K562 (cell line): ENCODE results near the gene ZFP69. TPM values are rescaled to one million over a fixed set of nuclear protein-coding genes. Genes with fewer than 3 reads are reported as not detected.
A peak's percentile ranks its signal among the peaks of the same experiment; 100 is the strongest.

ENCODE experiments used
- AFF1 ChIP-seq, 2 experiments: fragments of 450-650 bp; IDR thresholded peaks; 2 replicates each; pipeline ENCODE4 v1.6.1; 2018; ENCODE audit warnings: mild to moderate bottlenecking in 2 of 2, low read depth in 1 of 2; ENCODE audit not compliant: partially characterized antibody in 2 of 2
- AFF4 ChIP-seq: sonication (generic); formaldehyde crosslinking; IDR thresholded peaks from 2 replicates; pipeline ENCODE4 v1.8.0; 2023; ENCODE audit warnings: mild to moderate bottlenecking, missing genetic modification reagents
- ATF7 ChIP-seq: fragments of 450-650 bp; IDR thresholded peaks from 2 replicates; pipeline ENCODE4 v1.7.1; 2014; ENCODE audit warnings: mild to moderate bottlenecking, moderate library complexity
- CEBPG ChIP-seq, 3 experiments: fragments of 200-800 bp in 1 of 3; sonication (Bioruptor generic) in 1 of 3; sonication (generic) in 1 of 3; formaldehyde crosslinking in 1 of 3; IDR thresholded peaks in 2 of 3; conservative IDR thresholded peaks in 1 of 3; 2 replicates each; pipeline versions ENCODE4 v1.6.1 to v1.8.0; 2016 to 2022; ENCODE audit warnings: missing compliant biosample characterization in 2 of 3, missing genetic modification characterization in 2 of 3, mild to moderate bottlenecking in 1 of 3, missing genetic modification reagents in 1 of 3
- GTF2E2 ChIP-seq: fragments of 200-800 bp; sonication (Bioruptor generic); IDR thresholded peaks from 2 replicates; pipeline ENCODE4 v1.6.1; 2016; ENCODE audit warnings: missing genetic modification characterization, missing compliant biosample characterization
- MBD1 ChIP-seq: fragments of 250-450 bp; sonication (Bioruptor Pico); IDR thresholded peaks from 2 replicates; pipeline ENCODE4 v1.8.0; 2022; ENCODE audit warnings: inconsistent platforms
- MTA1 ChIP-seq: fragments of 450-650 bp; IDR thresholded peaks from 2 replicates; pipeline ENCODE4 v1.6.1; 2017; ENCODE audit warnings: borderline replicate concordance
- PKNOX1 ChIP-seq: fragments of 450-650 bp; IDR thresholded peaks from 2 replicates; pipeline ENCODE4 v1.6.1; 2016
- POLR2B ChIP-seq: fragments of 450-650 bp; IDR thresholded peaks from 2 replicates; pipeline ENCODE4 v1.6.1; 2018; ENCODE audit warnings: low read depth; ENCODE audit not compliant: partially characterized antibody
- RBM17 ChIP-seq: fragments of 200-400 bp; formaldehyde crosslinking; IDR thresholded peaks from 2 replicates; pipeline ENCODE4 v1.6.1; 2017; ENCODE audit warnings: low read depth, mild to moderate bottlenecking, low read length, borderline replicate concordance
- RCOR1 ChIP-seq, 2 experiments: IDR thresholded peaks; 2 replicates each; pipeline ENCODE4 v1.6.1; 2012; ENCODE audit warnings: low read depth in 2 of 2, low read length in 2 of 2, borderline replicate concordance in 1 of 2, improper control_type of control experiment in 1 of 2
- TSC22D4 ChIP-seq: fragments of 450-650 bp; IDR thresholded peaks from 2 replicates; pipeline ENCODE4 v1.6.1; 2016; ENCODE audit warnings: missing genetic modification characterization, missing biosample characterization, control low read depth
- polyA plus RNA-seq, 8 experiments: library from polyadenylated mRNA; depleted of rRNA in 4 of 8; stranded (reverse) in 5 of 8; unstranded in 3 of 8; fragments of >200 nt; fragmentation: Nextera tagmentation in 2 of 8; fragmentation: Illumina TruSeq in 1 of 8; extraction: Ambion mirVana in 2 of 8; extraction: Trizol in 1 of 8; gene quantifications; 2 replicates each; pipeline versions ENCODE4 v1.2.1 to v1.2.3, GENCODE V29; 2011 to 2014; ENCODE audit warnings: inconsistent platforms in 1 of 8, missing spikeins in 1 of 8
- total RNA-seq, 7 experiments: library from RNA; depleted of rRNA in 6 of 7; stranded (reverse); fragments of >200 nt in 6 of 7; fragmentation: Illumina TruSeq in 2 of 7; extraction: Trizol in 2 of 7; gene quantifications; 2 replicates each; pipeline versions ENCODE4 v1.2.1 to v1.2.3, GENCODE V29; 2011 to 2021; ENCODE audit warnings: low replicate concordance in 1 of 7

ZFP69 gene
- total and polyA plus RNA-seq, 9 of the 15 experiments (the other 6 are each of a cell fraction or from before 2014, with no cell fraction given): 2.0 to 8.4 (median 5.7) TPM

GRCh38 chr1:40450495-40451237 lies 26.4 kb upstream of the ZFP69 start (continued):
- no peak for TF ChIP-seq MBD1 (CRISPR knock-in tag)
- TF ChIP-seq ATF7: peak; percentile 91
- 0 out of 2 replicates have a peak, but pooled peaks have one; percentile 41 for TF ChIP-seq AFF4 (CRISPR knock-in tag)
- TF ChIP-seq TSC22D4 (tag): no peak
- TF ChIP-seq RCOR1 (IDR thresholded peaks at IDR 0.05; ENCODE audit: borderline replicate concordance in 1 of 2, low read depth in 2 of 2, low read length in 2 of 2): peak in 1 of 2 experiments; percentile 21; a peak in 2 of 4 replicates
- peak; percentile 39 for TF ChIP-seq POLR2B
- TF ChIP-seq PKNOX1: peak; percentile 87
- TF ChIP-seq RBM17: no peak
- peak; percentile 84 for TF ChIP-seq MTA1
- peak; percentile 5; the same call in 1 of the 2 replicates for TF ChIP-seq GTF2E2
- TF ChIP-seq CEBPG (CRISPR knock-in tag; IDR thresholded peaks at IDR 0.05): peak; percentile 96
- peak; percentile 92 to 97 for TF ChIP-seq CEBPG (tag; conservative IDR thresholded peaks at IDR 0.05 in 1 of 2, IDR thresholded peaks at IDR 0.05 in 1 of 2)
- TF ChIP-seq AFF1 (IDR thresholded peaks at IDR 0.05; ENCODE audit: low read depth in 1 of 2, partially characterized antibody in 2 of 2): peak in 1 of 2 experiments; percentile 50
